GM21367 (cell line): ENCODE results near the gene MLH3.
A peak's percentile ranks its signal among the peaks of the same experiment; 100 is the strongest.

Experiments used
- ATAC-seq: cut with Tn5 transposase; IDR thresholded peaks from one replicate; pipeline ENCODE4 v1.9.1; 2021; ENCODE audit not compliant: unreplicated experiment

Gene MLH3

DNA sequence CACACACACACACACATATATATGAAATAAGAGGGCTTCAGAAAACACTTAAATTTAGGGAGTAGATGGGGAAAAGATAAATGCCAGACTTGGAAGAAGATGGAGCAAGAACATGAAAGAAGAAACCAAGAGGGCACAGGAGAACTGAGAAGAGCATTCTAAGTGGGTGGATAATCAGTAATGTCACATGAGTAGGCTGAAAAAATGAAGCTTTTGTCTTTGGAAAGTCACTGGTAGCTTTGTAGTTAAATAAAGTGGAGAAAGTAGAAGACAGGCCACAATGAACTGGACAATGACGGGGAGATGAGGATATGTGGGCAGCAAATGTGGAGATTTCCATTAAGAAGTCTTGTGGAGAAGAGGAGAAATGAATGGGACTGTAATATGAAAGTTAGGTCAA is 15.9 kb upstream of the MLH3 start:
- no peak for ATAC-seq

DNA sequence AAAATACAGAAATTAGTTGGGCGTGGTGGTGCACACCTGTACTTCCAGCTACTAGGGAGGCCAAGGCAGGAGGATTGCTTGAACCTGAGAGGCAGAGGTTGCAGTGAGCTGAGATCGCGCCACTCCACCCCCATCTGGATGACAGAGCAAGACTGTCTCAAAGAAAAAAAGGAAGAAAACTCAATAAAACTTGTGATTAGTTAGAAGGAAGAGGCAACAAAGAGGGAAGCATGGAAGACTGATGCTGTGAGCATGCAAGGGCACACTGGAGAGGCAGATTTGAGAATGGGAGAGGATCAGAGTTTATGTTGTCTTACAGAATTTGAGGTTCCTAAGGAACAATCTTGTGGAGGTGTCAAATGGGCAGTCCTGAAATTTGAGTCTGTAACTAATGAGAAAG is 15.4 kb upstream of the MLH3 start:
- no peak for ATAC-seq

DNA sequence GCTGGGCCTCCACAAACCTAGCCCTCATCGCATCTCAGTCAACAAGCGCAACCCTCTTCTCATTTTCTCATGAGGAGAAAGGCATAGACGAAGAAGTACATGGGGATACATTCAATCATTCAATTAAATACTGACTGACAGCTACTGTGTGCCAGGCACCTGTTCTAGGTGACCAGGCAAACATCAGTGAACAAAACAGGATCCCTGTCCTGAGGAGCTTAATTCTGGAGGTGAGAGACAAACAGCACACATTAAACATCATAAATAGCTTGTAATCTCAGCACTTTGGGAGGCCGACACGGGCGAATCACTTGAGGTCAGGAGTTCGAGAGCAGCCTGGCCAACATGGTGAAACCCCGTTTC is 12.9 kb upstream of the MLH3 start:
- no peak for ATAC-seq

DNA sequence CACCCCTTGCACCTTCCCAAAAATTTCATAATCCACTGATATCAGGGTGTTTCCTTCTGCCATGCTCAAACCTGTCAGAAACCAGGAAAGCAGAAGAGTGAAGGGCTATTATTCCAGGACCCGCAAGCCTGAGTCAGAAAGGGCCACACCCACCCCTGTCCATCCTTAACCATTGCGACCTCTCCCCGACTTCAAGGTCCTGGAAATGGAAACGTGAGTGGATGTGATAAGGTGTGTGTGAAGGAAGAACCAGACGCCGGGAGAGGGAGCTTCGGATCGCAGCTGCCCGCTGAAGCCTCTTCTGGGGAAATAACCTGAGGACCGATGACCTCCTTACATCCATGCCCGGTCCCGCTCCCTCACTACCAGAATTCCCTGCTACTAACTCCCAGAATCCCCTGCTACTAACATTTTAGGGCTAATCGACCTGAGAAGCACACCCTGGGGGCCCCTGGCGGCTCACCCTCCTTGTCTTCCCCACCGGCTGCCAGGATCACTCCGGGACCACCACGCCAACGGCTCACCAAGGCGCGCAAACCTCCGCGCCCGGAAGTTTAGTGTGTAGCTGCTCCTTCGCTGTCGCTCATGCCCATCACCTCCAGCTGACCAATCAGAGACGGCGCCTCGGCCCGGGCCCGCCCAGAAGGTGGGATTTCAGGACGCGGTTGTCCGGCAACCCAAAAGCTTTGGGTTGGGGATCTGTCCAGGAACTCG is 12.4 kb upstream of the MLH3 start, which contains the start of gene ACYP1:
Gene ACYP1 (minus strand): TSS at position 534 of the 714 bp plus-strand sequence. CDS start 471 bp downstream, at position 63.
- ATAC-seq = peak; percentile 90

DNA sequence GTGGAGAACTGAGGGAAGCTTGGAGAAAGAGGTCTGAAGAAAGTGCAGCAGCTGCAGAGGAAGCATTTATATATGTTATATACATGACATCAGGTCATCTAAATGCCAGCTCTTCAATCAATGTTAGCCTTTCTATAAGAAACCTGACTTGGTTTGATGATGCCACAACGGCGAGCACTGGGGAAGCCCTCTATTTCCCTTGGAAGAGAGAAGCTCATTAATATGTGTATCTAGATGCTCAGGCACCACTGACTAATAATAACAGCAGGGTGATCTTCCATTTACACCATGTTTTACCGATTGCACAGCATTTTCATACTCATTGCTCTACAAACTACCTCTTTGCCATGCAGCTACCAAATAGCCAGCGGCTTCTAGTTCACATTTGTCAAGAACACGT is 11.7 kb upstream of the MLH3 start:
- no peak for ATAC-seq

DNA sequence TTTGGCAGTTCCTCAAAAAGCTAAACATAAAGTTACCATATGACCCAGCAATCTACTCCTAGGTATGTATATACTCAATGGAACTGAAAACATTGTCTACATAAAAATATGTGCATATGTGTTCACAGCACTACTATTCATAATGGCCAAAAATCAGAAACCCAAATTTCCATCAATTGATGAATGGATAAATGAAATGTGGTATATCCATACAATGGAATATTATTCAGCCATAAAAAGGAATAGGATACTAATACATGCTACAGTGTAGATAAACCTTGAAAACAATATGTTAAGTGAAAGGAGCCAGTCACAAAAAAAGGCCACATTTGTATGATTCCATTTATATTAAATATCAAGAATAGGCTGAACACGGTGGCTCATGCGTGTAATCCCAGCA is 9.2 kb upstream of the MLH3 start:
- no peak for ATAC-seq

DNA sequence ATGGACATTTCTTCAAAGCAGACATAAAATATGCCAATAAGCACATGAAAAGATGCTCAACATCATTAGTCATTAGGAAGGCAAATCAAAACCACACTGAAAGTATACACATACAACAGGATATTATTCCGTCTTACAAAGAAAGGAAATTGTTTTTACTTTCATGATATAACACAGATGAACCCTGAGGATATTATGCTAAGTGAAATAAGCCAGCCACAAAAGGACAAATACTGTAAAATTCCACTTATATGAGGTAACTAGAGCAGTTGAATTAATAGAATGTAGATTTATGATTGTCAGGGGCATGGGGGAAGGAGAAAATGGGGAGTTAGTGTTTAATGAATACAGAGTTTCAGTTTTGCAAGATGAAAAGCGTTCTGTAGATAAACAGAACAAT is 8.4 kb upstream of the MLH3 start:
- no peak for ATAC-seq

DNA sequence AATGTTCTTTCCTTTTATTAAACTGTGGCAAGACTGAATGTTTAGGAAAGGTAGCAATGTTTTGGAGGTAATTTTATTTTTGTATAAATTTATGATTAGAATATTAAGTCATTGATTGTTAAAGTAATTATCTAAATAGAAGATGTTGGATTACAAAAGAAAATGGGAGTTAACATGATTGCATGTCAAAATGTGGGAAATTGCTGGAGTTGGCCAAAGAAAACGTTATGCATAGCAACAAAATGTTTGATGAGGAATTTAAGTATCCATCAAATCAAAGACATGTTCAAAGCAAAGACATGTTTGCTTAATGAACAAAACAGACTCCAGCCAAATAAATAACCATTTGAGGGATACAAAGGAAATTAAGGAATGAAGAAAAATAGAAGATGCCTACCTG is 3.2 kb upstream of the MLH3 start:
- no peak for ATAC-seq

DNA sequence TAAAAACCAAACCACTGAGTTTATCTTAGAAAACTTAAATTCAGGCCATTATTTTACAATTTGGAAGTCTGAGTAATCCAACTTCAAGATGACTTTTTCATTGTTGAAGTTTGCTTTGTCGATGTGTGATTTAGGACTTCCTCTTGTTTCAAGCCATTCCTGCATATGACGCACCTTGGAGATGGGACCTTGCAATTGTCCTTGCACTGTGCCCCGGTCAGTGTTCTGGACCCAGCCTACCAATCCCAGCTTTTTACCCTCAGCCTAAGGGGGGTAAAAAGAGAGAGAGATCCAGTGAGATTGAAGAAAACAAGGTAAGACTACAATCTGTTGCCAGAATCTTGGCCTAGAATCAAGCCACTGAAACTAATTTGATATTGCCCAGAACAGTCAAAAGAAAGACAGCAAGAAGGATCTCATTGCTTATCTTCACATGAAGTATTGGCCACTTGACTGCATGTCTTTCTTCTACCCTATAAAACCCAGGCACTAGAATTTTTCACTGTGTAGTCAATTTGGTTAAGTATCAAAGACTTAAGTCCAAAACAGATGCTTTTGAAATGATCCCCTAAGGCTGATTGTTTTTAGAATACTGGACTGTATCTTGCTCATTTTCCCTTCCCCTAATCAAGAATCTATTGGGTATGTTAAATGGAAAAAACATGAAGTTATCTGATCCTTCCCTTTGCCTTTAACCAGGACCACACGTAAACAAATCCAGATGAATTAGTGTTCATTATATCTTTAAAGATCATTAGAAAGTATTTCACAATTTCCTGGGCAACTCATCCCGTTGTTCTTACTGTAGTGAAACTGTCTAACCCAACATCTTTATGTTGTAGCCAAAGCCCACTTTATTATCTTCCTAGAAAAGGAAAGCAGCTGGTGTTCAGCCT is 2.4 kb upstream of the MLH3 start:
- no peak for ATAC-seq

DNA sequence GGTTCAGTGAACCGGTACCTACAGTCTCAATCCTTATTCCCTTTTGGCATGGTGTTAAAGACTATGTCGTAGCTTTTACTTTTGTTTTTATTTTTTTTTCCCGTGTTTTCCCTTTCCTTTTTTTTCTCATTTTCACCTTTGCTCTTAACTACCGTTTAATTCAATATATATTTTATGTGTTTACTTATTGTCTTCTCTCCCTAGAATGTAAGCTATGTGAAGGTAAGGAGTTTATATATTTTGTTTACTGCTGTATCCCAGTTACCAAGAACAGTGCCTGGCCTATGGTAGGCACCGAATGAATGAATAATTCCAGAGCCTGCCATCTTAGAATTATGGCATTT is 261 bp upstream of the MLH3 start:
- ATAC-seq = peak; percentile 14

DNA sequence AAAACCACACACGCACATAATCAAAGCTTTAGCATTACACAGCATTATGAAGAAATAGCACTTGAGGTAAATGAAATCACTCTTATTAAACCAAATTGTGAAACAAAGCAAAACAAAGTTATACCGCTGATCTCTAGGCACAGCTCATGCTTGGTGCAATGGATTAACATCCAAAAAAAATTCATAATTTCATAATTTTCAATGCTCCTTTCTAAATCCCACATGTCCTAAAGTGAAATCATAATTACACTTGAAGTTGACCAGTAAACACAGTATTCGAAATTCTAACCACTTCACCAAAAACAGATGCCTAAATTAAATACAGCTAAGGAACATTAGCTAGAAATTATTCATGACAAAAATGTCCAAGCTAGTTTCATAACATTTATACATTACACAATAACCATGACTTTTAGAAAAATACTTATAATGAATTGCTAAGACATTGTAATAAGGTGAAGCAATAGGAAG is 1.5 kb downstream of the MLH3 start:
- no peak for ATAC-seq

DNA sequence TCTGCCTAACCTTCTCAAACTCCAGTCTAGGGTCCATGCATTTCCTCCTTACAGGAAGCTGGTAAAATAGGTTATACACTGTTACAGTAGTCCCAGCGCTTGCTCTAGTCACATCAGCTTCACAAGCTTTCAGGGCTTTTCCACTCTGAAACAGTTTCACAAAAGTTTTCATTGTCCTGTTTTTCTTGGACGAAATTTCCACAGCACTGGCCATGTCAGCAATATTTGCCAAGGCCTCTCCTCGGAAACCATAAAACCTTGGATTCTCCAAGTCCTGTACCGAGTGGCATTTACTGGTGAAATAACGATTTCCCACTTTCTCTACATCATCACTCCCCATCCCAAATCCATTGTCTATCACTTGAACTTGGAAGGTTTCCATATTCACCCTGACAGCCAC is 2.1 kb downstream of the MLH3 start:
- no peak for ATAC-seq

DNA sequence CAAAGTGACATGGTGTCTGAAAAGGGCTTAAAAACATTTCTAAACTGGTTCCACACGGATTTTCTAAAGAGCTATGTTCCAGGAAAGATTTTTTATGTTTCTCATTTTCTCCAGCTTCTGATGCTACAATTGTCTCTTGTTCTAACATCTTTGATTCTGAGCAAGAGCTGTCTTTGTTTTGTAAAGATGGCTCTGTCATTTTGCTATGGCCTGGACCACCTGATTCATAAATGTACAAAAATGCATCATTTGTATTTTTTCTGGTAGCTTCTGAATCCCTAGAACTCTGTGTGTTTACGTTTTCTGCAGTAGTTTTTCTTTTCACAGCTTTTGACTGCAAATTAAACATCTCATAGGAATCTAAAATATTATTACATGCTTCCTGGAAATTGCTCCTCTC is 3.2 kb downstream of the MLH3 start:
- no peak for ATAC-seq

DNA sequence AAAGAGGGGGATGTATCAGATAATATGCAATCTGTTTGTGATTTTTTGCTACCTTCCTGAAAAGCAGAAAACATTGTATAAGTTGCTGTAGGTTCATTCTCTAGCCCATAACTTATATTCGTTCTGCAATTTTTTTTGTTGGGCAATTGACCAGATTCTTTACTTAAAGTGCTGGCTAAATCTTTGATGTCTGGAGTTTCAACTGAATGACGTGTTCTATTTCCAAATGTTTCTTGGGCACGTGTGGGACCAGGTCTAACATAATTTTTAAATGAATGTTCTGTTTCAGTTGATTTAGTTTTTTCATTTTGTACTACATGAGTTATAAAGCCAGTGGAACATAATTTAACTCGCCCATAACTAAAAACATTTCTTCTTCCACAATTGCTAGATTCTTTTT is 3.8 kb downstream of the MLH3 start:
- no peak for ATAC-seq

DNA sequence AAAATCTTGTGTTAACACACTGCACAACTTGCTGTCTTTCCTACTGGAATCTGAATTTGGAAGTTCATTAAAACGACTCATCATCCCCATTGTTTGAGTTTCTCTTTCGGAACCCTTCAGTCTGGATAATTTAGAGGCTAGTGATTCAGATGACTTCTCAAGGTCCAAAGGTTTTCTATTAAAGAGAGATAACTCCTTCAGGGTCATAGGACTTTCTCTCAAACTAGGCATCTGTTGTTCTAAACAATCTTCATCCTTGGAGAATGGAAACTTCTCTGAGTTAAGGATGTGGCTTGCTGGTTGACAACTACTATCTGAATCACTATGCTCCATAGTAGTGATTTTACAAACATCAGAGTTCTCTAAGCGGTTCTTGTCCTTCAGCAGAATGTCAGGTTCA is 4.4 kb downstream of the MLH3 start:
- ATAC-seq = no peak

DNA sequence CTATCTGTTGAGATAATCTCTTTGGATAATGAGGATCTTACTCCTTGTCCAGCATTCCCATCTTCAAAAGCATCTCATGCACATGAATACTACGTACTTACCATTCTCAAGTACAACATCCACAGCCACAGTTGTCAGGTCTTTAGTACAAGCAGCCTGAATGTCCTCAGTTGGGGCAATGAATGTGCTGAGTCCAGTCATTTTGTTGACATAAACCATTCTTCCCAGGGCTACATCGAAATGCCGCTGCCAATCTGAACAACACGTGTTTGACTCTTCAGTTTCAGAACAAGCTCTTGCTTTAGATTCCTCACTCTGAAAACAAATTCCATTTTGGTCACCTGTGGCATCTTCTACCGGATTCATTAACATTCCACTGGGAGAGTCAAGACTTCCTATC is 5.0 kb downstream of the MLH3 start:
- no peak for ATAC-seq

DNA sequence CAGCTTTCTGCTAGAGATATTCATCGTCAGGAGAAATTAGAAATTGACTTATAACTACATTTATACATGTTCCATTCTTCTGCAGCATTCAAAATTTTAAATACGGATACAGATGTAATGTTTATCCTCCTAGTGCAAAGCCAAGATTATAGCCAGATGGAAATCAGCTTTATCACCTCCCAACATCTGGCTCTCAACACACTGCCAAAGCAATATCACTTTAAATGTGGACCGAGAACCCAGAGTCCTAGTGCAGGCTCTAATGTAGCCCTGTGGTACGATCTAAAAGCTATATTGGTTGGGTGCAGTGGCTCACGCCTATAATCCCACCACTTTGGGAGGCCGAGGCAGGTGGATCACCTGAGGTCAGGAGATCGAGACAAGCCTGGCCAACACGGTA is 6.5 kb downstream of the MLH3 start:
- no peak for ATAC-seq

DNA sequence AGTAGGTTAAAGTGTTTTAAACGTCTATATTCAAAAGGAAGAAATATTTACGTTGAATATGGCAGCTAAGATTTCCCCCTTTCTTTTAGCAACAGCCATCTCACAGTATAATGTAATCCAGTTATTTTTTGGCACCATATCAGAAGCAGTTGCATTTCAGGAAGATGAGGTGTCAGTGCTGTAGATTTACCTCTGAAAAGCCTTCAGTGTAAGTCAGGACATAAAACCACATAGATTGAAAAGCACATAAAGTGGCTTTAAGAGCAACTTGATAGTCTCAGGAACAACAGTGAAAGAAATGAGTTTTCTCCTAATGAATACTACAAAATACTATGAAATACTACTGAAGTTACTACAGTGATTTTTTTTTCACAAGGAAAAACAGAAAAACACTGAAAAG is 6.9 kb downstream of the MLH3 start:
- ATAC-seq = no peak

DNA sequence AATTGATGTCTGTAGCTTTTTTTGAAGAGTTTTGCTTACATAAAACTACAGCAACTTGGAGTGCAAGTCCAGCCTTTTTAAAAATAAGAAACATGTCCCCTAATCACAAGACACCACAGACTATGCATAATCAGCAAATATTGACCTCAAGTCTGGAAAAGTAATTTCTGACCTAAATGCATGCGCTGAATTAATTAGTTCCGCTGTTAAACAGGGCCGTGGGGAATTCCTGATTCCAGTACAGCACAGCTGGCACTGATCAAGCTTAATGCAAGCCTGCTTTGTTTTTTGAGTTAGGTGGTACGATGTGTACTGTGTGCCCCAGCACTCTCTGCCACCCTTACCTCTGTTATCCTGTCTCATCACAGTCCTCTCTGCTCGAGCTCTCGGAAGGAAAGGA is 9.2 kb downstream of the MLH3 start:
- no peak for ATAC-seq

DNA sequence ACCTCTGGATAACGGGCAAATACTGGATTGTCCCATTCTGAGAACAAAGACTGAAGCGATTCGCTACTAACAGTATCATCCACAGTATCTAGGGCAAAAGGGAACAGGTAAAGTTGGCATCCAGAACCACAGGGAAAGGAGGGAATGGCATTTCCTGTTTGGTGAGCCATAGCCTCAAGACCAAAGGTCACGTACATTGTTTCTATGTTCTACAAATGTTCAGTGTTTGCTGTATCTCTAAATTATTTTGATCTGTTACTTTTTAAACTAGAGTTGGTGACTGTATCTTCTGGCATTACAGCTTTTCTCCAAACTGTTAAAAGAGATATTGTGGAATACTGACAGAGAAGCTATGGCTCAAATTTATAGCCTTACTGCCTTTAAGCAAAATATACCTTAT is 9.7 kb downstream of the MLH3 start:
- no peak for ATAC-seq

DNA sequence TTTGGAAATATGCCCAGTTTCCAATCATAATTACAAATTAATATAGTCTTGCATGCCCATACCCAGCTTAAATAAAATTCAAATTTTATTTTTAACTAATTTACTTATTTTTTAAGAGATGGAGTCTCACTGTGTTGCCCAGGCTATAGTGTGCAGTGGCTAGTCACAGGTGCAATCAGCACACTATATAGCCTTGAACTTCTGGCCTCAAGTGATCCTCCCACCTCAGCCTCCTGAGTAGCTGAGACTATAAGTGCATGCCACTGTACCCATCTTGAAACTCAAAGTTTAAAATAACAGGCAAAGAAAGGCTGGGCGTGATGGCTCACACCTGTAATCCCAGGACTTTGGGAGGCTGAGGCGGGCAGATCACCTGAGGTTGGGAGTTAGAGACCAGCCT is 10.3 kb downstream of the MLH3 start:
- no peak for ATAC-seq

DNA sequence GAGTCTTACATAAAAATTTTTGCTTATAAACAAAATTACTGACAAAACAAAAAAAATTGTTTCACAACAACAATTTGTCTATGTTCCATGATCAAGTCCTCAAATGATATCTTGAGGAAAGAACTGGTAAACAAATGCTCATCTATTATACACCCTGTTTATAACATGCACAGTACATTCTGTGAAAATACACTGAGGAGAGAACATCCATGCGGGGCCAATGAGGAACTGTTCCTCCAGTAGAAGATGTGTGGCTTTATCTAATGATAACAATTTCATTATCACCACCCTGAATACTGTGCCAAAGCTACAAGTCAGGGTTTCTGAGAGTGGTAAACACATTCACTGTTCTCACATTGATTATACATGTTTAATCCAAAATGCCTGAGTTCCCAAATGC is 10.8 kb downstream of the MLH3 start:
- no peak for ATAC-seq

DNA sequence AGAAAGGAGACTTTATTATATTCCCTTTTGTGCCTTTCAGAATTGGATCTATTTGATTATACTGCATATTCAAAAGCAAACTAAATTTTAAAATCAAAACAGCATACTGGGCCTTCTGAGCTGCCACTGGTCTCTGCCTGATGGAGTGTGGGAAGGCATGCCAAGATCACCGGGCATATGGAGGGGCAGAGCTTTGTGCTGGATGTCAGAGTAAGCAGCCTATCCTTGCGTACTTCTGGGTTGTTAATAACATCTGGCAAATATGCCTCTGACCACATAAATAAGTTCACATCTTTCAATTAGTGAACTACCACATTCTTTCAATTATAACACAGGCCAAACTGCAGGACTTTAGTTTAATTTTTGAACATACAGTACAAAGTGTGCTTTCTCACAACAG is 18.3 kb downstream of the MLH3 start:
- no peak for ATAC-seq
